GM12872 (cell line): ENCODE results near the gene NEMF.

Experiments used
- TF ChIP-seq, protein P1 (sequence below): IDR thresholded peaks from 3 replicates; pipeline ENCODE4 v1.5.1; 2011; ENCODE audit warnings: low read depth, mild to moderate bottlenecking, low read length, moderate library complexity; ENCODE audit not compliant: insufficient read depth

NEMF gene

DNA sequence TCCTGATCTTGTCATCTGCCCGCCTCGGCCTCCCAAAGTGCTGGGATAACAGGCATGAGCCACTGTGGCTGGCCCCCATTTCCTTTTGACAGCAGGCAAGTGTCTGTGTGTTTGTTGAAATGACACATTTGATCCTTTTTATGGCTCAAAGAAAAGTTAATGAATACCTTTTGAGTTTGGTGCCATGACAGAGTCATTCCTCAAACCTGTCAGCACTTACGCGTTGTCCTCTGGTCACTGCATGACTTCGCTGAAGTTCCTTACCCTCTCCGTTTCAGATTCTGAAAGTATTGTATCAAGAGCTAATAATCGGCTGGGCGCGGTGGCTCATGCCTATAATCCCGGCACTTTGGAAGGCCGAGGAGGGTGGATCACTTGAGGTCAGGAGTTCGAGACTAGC lies 32.4 kb downstream of the NEMF start:
- TF ChIP-seq, protein P1, sequence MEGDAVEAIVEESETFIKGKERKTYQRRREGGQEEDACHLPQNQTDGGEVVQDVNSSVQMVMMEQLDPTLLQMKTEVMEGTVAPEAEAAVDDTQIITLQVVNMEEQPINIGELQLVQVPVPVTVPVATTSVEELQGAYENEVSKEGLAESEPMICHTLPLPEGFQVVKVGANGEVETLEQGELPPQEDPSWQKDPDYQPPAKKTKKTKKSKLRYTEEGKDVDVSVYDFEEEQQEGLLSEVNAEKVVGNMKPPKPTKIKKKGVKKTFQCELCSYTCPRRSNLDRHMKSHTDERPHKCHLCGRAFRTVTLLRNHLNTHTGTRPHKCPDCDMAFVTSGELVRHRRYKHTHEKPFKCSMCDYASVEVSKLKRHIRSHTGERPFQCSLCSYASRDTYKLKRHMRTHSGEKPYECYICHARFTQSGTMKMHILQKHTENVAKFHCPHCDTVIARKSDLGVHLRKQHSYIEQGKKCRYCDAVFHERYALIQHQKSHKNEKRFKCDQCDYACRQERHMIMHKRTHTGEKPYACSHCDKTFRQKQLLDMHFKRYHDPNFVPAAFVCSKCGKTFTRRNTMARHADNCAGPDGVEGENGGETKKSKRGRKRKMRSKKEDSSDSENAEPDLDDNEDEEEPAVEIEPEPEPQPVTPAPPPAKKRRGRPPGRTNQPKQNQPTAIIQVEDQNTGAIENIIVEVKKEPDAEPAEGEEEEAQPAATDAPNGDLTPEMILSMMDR = no peak

DNA sequence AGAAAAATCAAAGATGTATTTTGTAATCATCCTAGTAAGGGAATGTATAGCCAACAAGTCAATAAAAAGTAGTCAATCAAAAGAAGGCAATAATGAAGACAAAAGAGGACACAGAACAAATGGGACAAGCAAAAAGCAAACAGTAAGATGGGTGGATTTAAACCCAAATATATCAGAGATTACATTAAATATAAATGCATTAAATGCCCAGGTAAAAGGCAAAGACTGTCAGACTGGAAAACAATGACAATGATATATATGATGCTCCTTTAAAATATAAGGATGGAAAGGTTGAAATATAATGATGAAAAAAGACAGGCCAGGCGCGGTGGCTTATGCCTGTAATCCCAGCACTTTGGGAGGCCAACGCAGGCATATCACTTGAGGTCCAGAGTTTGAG lies 35.7 kb downstream of the NEMF start:
- TF ChIP-seq, protein P1 = no peak

DNA sequence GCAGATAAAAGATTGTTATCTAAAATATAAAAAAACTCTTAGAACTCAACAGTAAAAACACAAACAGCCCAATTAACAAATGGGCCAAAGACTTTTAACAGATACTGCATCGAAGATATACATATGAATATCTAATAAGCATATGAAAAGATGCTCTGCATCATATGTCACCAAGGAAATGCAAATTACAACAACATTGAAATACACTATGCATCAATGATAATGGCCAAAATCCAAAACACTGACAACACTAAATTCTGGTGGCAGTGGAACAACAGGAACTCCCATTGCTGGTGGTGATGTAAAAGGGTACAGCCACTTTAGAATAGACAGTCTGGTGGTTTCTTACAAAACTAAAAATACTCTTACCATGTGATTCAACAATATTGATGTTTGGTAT lies 43.8 kb downstream of the NEMF start:
- TF ChIP-seq, protein P1 = no peak

DNA sequence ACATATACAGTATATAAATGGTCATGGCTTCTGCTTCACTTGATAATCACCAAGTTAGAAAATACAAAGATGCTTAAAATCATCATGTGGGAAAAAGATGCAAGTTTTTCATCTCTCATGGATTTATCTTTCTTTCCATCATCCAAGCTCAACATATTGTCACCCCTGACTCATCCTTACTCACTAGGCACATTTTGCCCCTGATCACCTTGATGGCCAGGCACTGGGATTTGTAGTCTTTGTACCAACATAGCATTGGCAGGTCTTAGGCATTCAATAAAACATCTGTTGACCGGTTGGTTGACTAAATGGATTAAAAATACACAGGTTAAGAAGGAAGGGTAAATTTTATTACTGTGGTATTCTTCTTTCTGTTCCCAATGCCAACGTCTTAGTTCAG lies 56.6 kb downstream of the NEMF start:
- TF ChIP-seq, protein P1 = no peak

DNA sequence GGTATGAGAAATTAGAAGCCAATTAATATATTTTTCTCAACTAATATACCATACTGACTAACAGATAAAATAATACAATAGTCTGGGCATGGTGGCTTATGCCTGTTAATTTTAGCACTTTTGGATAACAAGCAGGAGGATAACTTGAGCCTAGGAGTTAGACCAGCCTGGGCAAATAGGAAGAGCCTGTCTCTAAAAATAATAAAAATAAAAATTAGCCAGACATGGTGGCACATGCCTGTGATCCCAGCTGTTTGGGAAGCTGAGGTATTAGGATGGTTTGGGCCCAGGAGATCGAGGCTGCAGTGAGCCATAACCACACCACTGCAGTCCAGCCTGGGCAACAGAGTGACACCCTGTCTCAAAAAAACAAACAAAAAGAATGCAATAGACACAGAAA lies 60.0 kb downstream of the NEMF start:
- TF ChIP-seq, protein P1 = no peak

DNA sequence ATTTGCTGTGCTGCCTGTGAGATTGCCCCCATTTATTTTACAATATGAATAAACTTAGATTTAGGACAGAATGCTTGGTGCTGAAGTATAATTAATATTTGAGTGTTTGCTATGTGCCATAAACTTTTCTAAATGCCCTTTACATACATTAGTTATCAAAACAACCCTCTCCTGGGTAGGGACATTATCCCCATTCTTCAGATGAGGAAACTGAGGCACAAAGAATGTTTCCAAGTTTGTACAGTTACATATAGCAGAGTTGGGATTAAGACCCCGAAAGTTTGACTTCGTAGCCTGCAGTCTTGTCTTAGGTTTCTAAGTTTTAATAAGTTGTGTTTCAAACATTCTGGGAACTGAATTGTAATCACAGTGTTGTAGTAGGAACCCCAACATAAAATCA lies 66.3 kb downstream of the NEMF start:
- TF ChIP-seq, protein P1 = no peak

DNA sequence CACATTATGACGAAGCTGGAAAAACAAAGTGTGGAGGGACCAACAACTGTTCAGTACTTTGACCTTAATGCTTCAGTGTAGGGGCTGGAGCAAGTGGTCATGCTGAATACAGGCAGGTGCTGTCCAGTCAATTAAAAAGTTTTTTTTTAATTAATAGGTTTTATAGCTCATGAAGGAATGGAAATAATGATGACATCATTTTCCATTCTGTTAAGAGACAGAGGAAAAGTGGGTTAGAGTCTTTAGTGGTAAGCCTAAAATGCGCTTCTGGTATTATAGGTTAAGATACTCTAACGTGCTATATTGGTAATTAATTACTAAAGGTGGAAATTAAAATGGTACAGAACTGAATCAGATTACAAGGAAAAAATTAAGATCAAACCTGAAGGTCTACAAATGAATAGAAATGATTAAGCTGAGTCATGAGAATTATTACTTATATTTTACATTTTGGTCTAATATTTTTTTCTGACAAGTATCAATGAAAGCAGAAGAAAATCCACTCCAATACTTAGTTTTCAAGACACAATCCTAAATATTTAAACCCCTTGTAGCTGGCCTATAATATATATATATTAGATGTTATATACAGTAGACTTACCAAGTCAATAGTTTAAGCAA lies 69.1 kb downstream of the NEMF start:
- TF ChIP-seq, protein P1 = no peak
